Body of pancreas (tissue), 4 donors: ENCODE data around the gene TUT7.

Experiments
- CTCF ChIP-seq, 7 experiments: fragments of 450-650 bp in 4 of 7; fragments of 200-600 bp in 3 of 7; sonication (generic) in 3 of 7; IDR thresholded peaks; one replicate each; pipeline ENCODE4 v1.5.1; 2016 to 2019; ENCODE audit warnings: antibody characterized with exemption in 7 of 7
- POLR2A ChIP-seq, 3 donors: fragments of 450-650 bp; IDR thresholded peaks; one replicate each; pipeline ENCODE4 v1.6.1; 2016; ENCODE audit warnings: antibody characterized with exemption in 3 of 3, mild to moderate bottlenecking in 2 of 3

- TF ChIP-seq CTCF (IDR thresholded peaks at IDR 0.05) (no peak), POLR2A (IDR thresholded peaks at IDR 0.05) (no peak)
These were observed 36.0 kb downstream of the TUT7 start for GRCh38 chr9:86318187-86318586.
